Adrenal gland (tissue), 12 donors: ENCODE measurements around the gene SPON2. TPM values are rescaled to one million over a fixed set of nuclear protein-coding genes. Genes with fewer than 3 reads are reported as not detected.

ENCODE experiments used
- DNase-seq, 7 donors: peaks; one replicate each; pipeline ENCODE4 v3.0.0-alpha.2; 2019 to 2020
- H3K27ac ChIP-seq, 5 donors: fragments of 200-600 bp; sonication (generic) in 4 of 5; 1 replicate in 3 of 5; 2 replicates in 2 of 5; pipeline versions ENCODE4 v1.5.1 to v1.8.0; 2016 to 2020; ENCODE audit warnings: mild to moderate bottlenecking in 1 of 5
- H3K27me3 ChIP-seq: fragments of 200-600 bp; 2 replicates; pipeline ENCODE4 v1.8.0; 2021
- H3K36me3 ChIP-seq, 2 donors: fragments of 200-600 bp; replicated peaks in 1 of 2; 1 replicate in 1 of 2; 2 replicates in 1 of 2; pipeline versions ENCODE4 v1.5.1 to v1.8.0; 2018 to 2022
- H3K4me1 ChIP-seq, 2 donors: fragments of 200-600 bp; replicated peaks in 1 of 2; 1 replicate in 1 of 2; 2 replicates in 1 of 2; pipeline versions ENCODE4 v1.5.1 to v1.8.0; 2018 to 2021
- H3K4me3 ChIP-seq, 4 donors: fragments of 200-600 bp; sonication (generic) in 3 of 4; one replicate each; pipeline ENCODE4 v1.5.1; 2016 to 2018
- H3K9me3 ChIP-seq, 3 donors: fragments of 200-600 bp; sonication (generic) in 1 of 3; replicated peaks in 1 of 3; 1 replicate in 2 of 3; 2 replicates in 1 of 3; pipeline versions ENCODE4 v1.5.1 to v1.8.0; 2016 to 2021
- CTCF ChIP-seq, 6 experiments: fragments of 450-650 bp in 4 of 6; fragments of 200-600 bp in 2 of 6; sonication (generic) in 1 of 6; IDR thresholded peaks; 1 replicate in 5 of 6; 2 replicates in 1 of 6; pipeline versions ENCODE4 v1.5.1 to v1.8.0; 2016 to 2021; ENCODE audit warnings: antibody characterized with exemption in 6 of 6, mild to moderate bottlenecking in 2 of 6, moderate library complexity in 1 of 6
- POLR2A ChIP-seq, 2 donors: fragments of 450-650 bp; IDR thresholded peaks; one replicate each; pipeline ENCODE4 v1.6.1; 2017; ENCODE audit warnings: antibody characterized with exemption in 2 of 2, mild to moderate bottlenecking in 2 of 2, moderate library complexity in 1 of 2
- WGBS, 4 donors: extraction: QIAGEN DNeasy Blood & Tissue Kit in 2 of 4; methylation state at CpG; one replicate each; pipeline versions ENCODE4 v1.1.5 to v1.1.7; 2013 to 2017; 5-methylcytosine and 5-hydroxymethylcytosine counted together
- intact Hi-C, 2 donors: fragments of 100-400 bp; cut with DNase I; formaldehyde crosslinking; loops; one replicate each; pipeline versions ENCODE4 v1.14.1 to v1.15.0; 2022 to 2023
- polyA plus RNA-seq, 3 donors: library from polyadenylated mRNA; stranded (reverse); fragments of 200-250 nt in 2 of 3; fragments of 350-450 nt in 1 of 3; fragmentation: Illumina TruSeq in 1 of 3; extraction: RNeasy Lipid Tissue Mini Kit (QIAGEN cat#74804) in 1 of 3; gene quantifications; one replicate each; pipeline ENCODE4 v1.2.3, GENCODE V29; 2013 to 2014
- total RNA-seq, 9 donors: library from RNA; depleted of rRNA in 4 of 9; stranded (reverse); fragments of >200 nt in 4 of 9; fragments of 120-200 nt in 1 of 9; fragmentation: NEBNext Ultra II Directional in 1 of 9; extraction: Animal tissue kit (Norgen Biotek cat#: 25700) in 1 of 9; gene quantifications; one replicate each; pipeline versions ENCODE4 v1.1.0 to v1.2.4, GENCODE V29; 2013 to 2023
- donor health status: healthy with polysubstance abuse.
- donor health status: Bipolar disorder and iron deficiency.
- donor health status: DM: yes; HTN: yes; CAD: no.
- donor health status: DM: no; HTN: no; CAD: no.
- donor health status: DM: no; HTN: no; CAD: no.
- donor health status: DM: yes; HTN: yes; CAD: no.

The SPON2 gene
- total and polyA plus RNA-seq, 12 donors, result 4.1 to 206 (median 73.3) TPM

GRCh38 chr4:1154126-1154522, 18.3 kb downstream of the SPON2 start:
- H3K27ac ChIP-seq, result no peak overlapping the region
- H3K9me3 ChIP-seq, result peaks cover 0 to 4% (median 0%) of the 10 kb centered on the region in 3 donors
- DNase-seq, result no peak
- TF ChIP-seq POLR2A (IDR thresholded peaks at IDR 0.05) (no peak), CTCF (IDR thresholded peaks at IDR 0.05) (no peak)
- H3K27me3 ChIP-seq, result no peaks in the 10 kb centered on the region
- H3K4me1 ChIP-seq, result no peaks in the 10 kb centered on the region
- H3K36me3 ChIP-seq, result no peaks in the 10 kb centered on the region
- H3K4me3 ChIP-seq, result no peak overlapping the region
- intact Hi-C loops, result no loop called here
- 52 to 79% (median 69%) methylated on average over 7 of the region's 7 CpGs for WGBS, 4 donors

- intact Hi-C loops, result no loop called here
- Histone ChIP-seq H3K36me3 (no peaks in the 10 kb centered on the region), H3K9me3 (peaks cover 0 to 4% (median 0%) of the 10 kb centered on the region in 3 donors), H3K27ac (no peak overlapping the region), H3K4me1 (no peaks in the 10 kb centered on the region), H3K27me3 (no peaks in the 10 kb centered on the region), H3K4me3 (no peak overlapping the region)
- no peak for DNase-seq
- TF ChIP-seq CTCF (IDR thresholded peaks at IDR 0.05) (no peak), POLR2A (IDR thresholded peaks at IDR 0.05) (no peak)
- 76 to 86% (median 81%) methylated on average over 11 of the region's 11 CpGs for WGBS, 4 donors
Observed at GRCh38 chr4:1153567-1154090, 18.8 kb downstream of the SPON2 start.

DNA sequence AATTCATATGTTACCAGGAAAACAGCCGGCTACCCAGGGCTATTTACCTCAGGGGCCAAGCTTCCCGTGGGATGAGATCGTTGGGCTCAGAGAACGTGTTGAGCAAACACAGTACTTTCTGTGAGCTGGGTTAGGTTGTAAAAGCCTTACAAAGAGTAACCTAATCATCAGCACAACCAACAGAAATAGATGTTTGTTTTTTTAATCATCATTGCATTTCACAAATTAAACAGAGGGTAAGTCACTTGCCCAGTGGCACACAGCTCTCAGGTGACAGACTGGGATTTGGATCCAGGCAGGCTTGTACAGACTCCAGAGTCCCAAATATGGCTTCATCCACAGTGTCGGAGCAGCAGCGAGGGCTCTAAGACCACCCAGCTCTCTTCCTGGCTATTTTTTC, 20.1 kb downstream of the SPON2 start:
- Histone ChIP-seq H3K36me3 (no peaks in the 10 kb centered on the region), H3K27ac (no peak overlapping the region), H3K4me1 (no peaks in the 10 kb centered on the region), H3K4me3 (no peak overlapping the region), H3K27me3 (no peaks in the 10 kb centered on the region), H3K9me3 (no peaks in the 10 kb centered on the region)
- intact Hi-C loops, result no loop called here
- TF ChIP-seq CTCF (IDR thresholded peaks at IDR 0.05) (no peak), POLR2A (IDR thresholded peaks at IDR 0.05) (no peak)
- WGBS, 4 donors, result 71 to 82% (median 77%) methylated on average over 6 of the region's 6 CpGs
- DNase-seq, result no peak

GRCh38 chr4:1151541-1151940, 20.8 kb downstream of the SPON2 start:
- intact Hi-C loops, result no loop called here
- H3K4me3 ChIP-seq, result no peak overlapping the region
- H3K27me3 ChIP-seq, result no peaks in the 10 kb centered on the region
- H3K36me3 ChIP-seq, result no peaks in the 10 kb centered on the region
- no peak overlapping the region for H3K27ac ChIP-seq
- no peak for TF ChIP-seq POLR2A (IDR thresholded peaks at IDR 0.05)
- no peak for TF ChIP-seq CTCF (IDR thresholded peaks at IDR 0.05)
- DNase-seq, result no peak
- no peaks in the 10 kb centered on the region for H3K4me1 ChIP-seq
- no peaks in the 10 kb centered on the region for H3K9me3 ChIP-seq
- 86 to 89% (median 89%) methylated on average over 4 to 6 of the region's 6 CpGs; no CpG with 5 or more reads in 1 of the 4 donors for WGBS, 4 donors
